Measurements from ENCODE around the gene HS6ST3. TPM values are rescaled to one million over a fixed set of nuclear protein-coding genes. Genes with fewer than 3 reads are reported as not detected.

Gene HS6ST3
- total RNA-seq, 1 donor from 2014 or later, result 4.7 TPM

DNA sequence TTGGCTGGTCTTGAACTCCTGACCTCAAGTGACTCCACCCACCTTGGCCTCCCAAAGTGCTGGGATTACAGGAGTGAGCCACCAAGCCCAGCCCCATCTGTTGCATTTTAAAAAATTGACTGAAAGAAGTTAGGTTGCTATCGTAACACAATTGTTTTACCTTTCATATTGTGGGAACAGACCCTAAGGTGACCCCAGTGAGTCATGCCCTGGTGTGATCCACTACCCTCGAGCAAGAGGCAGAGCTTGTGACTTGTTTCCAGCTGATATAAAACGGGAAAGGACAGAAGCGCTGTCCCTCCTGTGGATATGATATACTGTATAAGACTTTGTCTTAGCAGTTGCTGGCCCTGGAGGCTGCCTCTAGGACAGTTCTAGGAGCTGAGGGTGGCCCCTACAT is 308.6 kb downstream of the HS6ST3 start:
- Mint-ChIP-seq H3K27me3 (no peaks in the 10 kb centered on the region), H3K27ac (no peak overlapping the region)

DNA sequence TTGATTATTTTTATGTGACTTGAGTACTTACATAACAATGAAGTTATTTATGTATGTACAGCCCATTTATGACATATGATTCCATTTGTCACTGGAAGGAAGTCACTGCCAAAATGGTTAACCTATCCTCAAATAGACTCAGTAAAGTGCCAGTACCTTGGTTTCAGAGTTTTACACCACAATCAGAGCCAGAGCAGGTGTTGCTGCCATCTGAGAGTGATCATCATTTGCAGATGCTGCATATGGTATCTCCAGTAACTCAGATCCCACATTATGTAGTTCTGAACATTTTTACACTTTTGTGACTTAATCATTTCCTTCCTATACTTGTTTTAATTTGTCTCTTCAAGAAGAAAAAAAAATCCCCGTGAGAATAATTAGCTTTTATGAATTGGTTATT is 313.3 kb downstream of the HS6ST3 start:
- H3K9me3 Mint-ChIP-seq, result peaks cover 4% of the 10 kb centered on the region
- TF ChIP-seq, protein P1, sequence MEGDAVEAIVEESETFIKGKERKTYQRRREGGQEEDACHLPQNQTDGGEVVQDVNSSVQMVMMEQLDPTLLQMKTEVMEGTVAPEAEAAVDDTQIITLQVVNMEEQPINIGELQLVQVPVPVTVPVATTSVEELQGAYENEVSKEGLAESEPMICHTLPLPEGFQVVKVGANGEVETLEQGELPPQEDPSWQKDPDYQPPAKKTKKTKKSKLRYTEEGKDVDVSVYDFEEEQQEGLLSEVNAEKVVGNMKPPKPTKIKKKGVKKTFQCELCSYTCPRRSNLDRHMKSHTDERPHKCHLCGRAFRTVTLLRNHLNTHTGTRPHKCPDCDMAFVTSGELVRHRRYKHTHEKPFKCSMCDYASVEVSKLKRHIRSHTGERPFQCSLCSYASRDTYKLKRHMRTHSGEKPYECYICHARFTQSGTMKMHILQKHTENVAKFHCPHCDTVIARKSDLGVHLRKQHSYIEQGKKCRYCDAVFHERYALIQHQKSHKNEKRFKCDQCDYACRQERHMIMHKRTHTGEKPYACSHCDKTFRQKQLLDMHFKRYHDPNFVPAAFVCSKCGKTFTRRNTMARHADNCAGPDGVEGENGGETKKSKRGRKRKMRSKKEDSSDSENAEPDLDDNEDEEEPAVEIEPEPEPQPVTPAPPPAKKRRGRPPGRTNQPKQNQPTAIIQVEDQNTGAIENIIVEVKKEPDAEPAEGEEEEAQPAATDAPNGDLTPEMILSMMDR (conservative IDR thresholded peaks at IDR 0.05), result no peak
- no peak overlapping the region for H3K27ac Mint-ChIP-seq
- no peaks in the 10 kb centered on the region for H3K36me3 Mint-ChIP-seq
- no peak overlapping the region for H3K4me3 Mint-ChIP-seq
- H3K27me3 Mint-ChIP-seq, result no peaks in the 10 kb centered on the region
- no peak for DNase-seq (ENCODE audit: extremely low spot score, unreplicated experiment)
- no peaks in the 10 kb centered on the region for H3K4me1 Mint-ChIP-seq (ENCODE audit: unreplicated experiment)

More for the DNA sequence above, 308.6 kb downstream of the HS6ST3 start:
- TF ChIP-seq, protein P1 (conservative IDR thresholded peaks at IDR 0.05), result no peak
- Mint-ChIP-seq H3K4me1 (ENCODE audit: unreplicated experiment) (no peaks in the 10 kb centered on the region), H3K9me3 (no peaks in the 10 kb centered on the region), H3K36me3 (no peaks in the 10 kb centered on the region), H3K4me3 (no peak overlapping the region)
- DNase-seq (ENCODE audit: extremely low spot score, unreplicated experiment), result no peak

DNA sequence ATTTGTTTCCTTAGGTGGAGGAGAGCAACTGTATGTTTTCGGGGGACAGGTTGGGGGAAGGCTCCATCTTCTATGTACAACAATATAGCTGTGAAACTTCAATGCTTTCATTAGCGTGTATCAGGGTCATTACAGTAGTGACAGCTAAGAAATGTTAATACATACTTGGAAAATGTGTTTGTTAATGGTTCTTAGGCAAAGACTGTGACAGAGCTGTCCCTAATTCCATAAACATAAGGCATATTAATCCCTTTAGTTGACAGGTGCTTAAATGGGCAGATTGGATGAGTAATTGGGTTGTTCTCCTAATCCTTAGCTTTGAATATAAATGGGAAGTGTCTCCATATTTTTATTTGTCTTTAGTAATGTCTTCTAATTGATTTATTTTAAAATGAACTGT is 313.7 kb downstream of the HS6ST3 start:
- Mint-ChIP-seq H3K4me1 (ENCODE audit: unreplicated experiment) (no peaks in the 10 kb centered on the region), H3K9me3 (peaks cover 4% of the 10 kb centered on the region), H3K36me3 (no peaks in the 10 kb centered on the region), H3K27ac (no peak overlapping the region), H3K4me3 (no peak overlapping the region), H3K27me3 (no peaks in the 10 kb centered on the region)
- TF ChIP-seq, protein P1 (conservative IDR thresholded peaks at IDR 0.05), result no peak
- DNase-seq (ENCODE audit: extremely low spot score, unreplicated experiment), result no peak

DNA sequence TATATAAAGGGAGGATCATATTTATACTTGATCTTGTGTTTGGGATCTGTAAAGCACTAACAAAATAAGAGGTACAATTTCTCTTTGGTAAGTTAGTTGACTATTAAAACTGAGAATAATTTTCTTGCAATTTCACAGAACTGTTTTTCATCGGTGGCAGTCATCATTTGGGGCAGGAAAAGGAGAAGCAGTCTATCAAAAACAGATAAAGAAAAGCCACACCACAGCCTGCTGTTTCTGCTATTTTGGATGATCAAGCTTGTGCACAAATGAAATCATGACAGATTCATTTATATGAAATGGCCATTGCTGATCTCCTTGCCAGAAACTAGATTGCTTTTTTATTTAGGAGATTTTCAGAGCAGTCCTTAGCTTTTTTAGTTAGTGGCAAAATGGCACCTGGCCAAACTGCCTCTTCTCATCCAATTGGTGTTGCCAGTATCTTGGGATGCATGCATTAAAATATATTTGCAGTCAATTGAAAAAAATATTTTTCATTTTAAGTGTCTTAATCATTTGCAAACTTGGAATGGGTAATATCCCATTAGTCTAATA is 326.0 kb downstream of the HS6ST3 start:
- no peak for DNase-seq (ENCODE audit: extremely low spot score, unreplicated experiment)
- Mint-ChIP-seq H3K27me3 (no peaks in the 10 kb centered on the region), H3K9me3 (peaks cover 5% of the 10 kb centered on the region), H3K36me3 (peaks cover 4% of the 10 kb centered on the region), H3K27ac (no peak overlapping the region), H3K4me1 (ENCODE audit: unreplicated experiment) (no peaks in the 10 kb centered on the region), H3K4me3 (no peak overlapping the region)
- TF ChIP-seq, protein P1 (conservative IDR thresholded peaks at IDR 0.05), result no peak

DNA sequence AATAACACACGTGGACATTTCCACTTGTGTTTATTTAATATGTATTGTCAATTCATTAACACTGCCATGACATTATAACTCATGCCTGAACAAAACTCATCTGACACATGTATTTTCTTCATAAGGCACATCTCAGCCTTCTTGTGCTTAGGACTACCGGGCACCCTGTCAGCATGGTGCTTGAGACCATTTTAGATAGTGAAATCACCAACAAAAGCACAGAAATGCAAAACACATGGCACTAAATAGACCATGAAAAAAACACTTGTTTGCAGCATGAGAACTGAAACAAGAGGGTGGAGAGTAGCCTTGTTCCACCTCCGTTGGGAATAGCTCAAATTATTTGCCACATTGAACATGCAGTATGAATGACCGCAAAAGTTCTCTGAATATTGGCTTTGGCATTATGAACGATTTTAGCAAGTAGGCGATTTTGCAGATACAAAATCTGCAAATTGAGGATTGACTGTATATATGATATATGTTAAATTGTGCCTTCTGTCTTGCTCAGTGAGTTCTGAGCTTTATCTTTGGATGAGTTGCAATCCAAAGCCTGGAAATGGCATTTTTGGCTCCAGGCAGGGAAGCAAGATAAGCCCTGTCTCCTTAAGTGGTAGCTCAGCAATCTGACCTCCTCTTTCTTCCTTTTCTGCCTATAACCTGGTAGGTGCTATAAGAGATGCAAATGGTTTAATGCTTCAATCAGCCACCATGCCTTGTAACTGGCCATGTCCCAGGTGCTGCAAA is 328.2 kb downstream of the HS6ST3 start:
- TF ChIP-seq, protein P1 (conservative IDR thresholded peaks at IDR 0.05), result no peak
- Mint-ChIP-seq H3K27me3 (no peaks in the 10 kb centered on the region), H3K9me3 (no peaks in the 10 kb centered on the region), H3K4me3 (no peak overlapping the region), H3K27ac (no peak overlapping the region), H3K36me3 (no peaks in the 10 kb centered on the region), H3K4me1 (ENCODE audit: unreplicated experiment) (no peaks in the 10 kb centered on the region)
- DNase-seq (ENCODE audit: extremely low spot score, unreplicated experiment), result no peak
